K562 (cell line): ENCODE measurements around the gene RYR3. TPM values are rescaled to one million over a fixed set of nuclear protein-coding genes. Genes with fewer than 3 reads are reported as not detected.

Experiments
- ATAC-seq: fragments of 200-7000 bp; cut with Tn5 transposase; 3 replicates; pipeline ENCODE4 v1.9.1; 2020; ENCODE audit warnings: moderate library complexity
- BruUV-seq: library from RNA; stranded (reverse); fragments of 400-500 nt; replicated peaks from 2 replicates; lab custom pipeline; 2021; lab: Mats Ljungman, UMichigan
- CTCF ChIA-PET: fragments of 300-600 bp; formaldehyde crosslinking; extraction: SDS; loops from one replicate; lab custom pipeline; 2021; ENCODE audit warnings: low intra/inter-chr PET ratio; lab: Yijun Ruan, JAX
- POLR2A ChIA-PET: fragments of 300-600, 350-650 bp; sonication (Branson Sonifier 250); formaldehyde crosslinking; extraction: SDS; loops from one replicate; lab custom pipeline; 2021; ENCODE audit warnings: antibody characterized with exemption, inconsistent platforms; lab: Yijun Ruan, JAX
- DNase-seq, 4 experiments: peaks; one replicate each; pipeline versions ENCODE4 v3.0.0 to v3.0.0-alpha.2; 2011 to 2018; ENCODE audit warnings: low spot score in 3 of 4, mixed read lengths in 3 of 4; ENCODE audit errors: extremely low read depth in 1 of 4
- FAIRE-seq: peaks from 2 replicates; lab custom pipeline; 2011; peaks lifted over from hg19 to GRCh38; lab: Jason Lieb, UNC
- H2AFZ ChIP-seq: 2 replicates; pipeline ENCODE4 v1.6.0; 2011; ENCODE audit warnings: low read depth, low read length, control low read depth, inconsistent platforms
- H3K27ac ChIP-seq: fragments of 200-600 bp; 3 replicates; pipeline ENCODE4 v1.8.0; 2011; ENCODE audit warnings: low read depth, mild to moderate bottlenecking, control low read depth, inconsistent platforms, low read length, moderate library complexity, mixed read lengths; ENCODE audit errors: extremely low read depth
- H3K27me3 ChIP-seq, 2 experiments: fragments of 300-600 bp in 1 of 2; 2 replicates in 1 of 2; 3 replicates in 1 of 2; pipeline versions ENCODE4 v1.6.0 to v1.8.0; 2011; ENCODE audit warnings: inconsistent platforms in 2 of 2, low read length in 2 of 2, mild to moderate bottlenecking in 1 of 2, mixed read lengths in 1 of 2, moderate library complexity in 1 of 2; ENCODE audit not compliant: control insufficient read depth in 2 of 2, insufficient read depth in 2 of 2
- H3K36me3 ChIP-seq: fragments of 300-600 bp; 3 replicates; pipeline ENCODE4 v1.8.0; 2011; ENCODE audit warnings: mild to moderate bottlenecking, low read length, inconsistent platforms; ENCODE audit not compliant: control insufficient read depth, insufficient read depth
- H3K4me1 ChIP-seq, 2 experiments: fragments of 200-600 bp in 1 of 2; replicated peaks in 1 of 2; 2 replicates in 1 of 2; 3 replicates in 1 of 2; pipeline versions ENCODE4 v1.5.1 to v1.8.0; 2011; ENCODE audit warnings: inconsistent platforms in 2 of 2, low read length in 2 of 2, mild to moderate bottlenecking in 1 of 2, mixed read lengths in 1 of 2, moderate library complexity in 1 of 2; ENCODE audit not compliant: control insufficient read depth in 2 of 2, insufficient read depth in 2 of 2
- H3K4me2 ChIP-seq: 2 replicates; pipeline ENCODE4 v1.6.1; 2011; ENCODE audit warnings: low read length, control low read depth, inconsistent platforms, mixed read lengths; ENCODE audit not compliant: insufficient read depth
- H3K4me3 ChIP-seq: fragments of 200-600 bp; sonication (generic), shearing (Covaris generic); 2 replicates; pipeline ENCODE4 v1.5.1; 2016; ENCODE audit warnings: control low read depth, inconsistent platforms
- H3K79me2 ChIP-seq: fragments of 200-600 bp; 3 replicates; pipeline ENCODE4 v1.8.0; 2011; ENCODE audit warnings: low read length, inconsistent platforms; ENCODE audit not compliant: control insufficient read depth, insufficient read depth
- H3K9ac ChIP-seq, 2 experiments: 2 replicates each; pipeline versions ENCODE4 v1.6.0 to v1.6.1; 2011; ENCODE audit warnings: low read depth in 2 of 2, low read length in 2 of 2, control low read depth in 1 of 2, inconsistent platforms in 1 of 2, mild to moderate bottlenecking in 1 of 2, mixed read lengths in 1 of 2; ENCODE audit not compliant: insufficient read depth in 1 of 2
- H3K9me1 ChIP-seq: one replicate; pipeline ENCODE4 v1.6.0; 2011; ENCODE audit warnings: inconsistent platforms, mild to moderate bottlenecking, low read length, moderate library complexity; ENCODE audit not compliant: control insufficient read depth, insufficient read depth
- H3K9me3 ChIP-seq: replicated peaks from 2 replicates; pipeline ENCODE4 v1.5.1; 2011; ENCODE audit warnings: low read depth, low read length, inconsistent platforms; ENCODE audit not compliant: control insufficient read depth, insufficient read depth
- H4K20me1 ChIP-seq: replicated peaks from 2 replicates; pipeline ENCODE4 v1.6.1; 2011; ENCODE audit warnings: low read length, inconsistent platforms, mixed read lengths; ENCODE audit not compliant: control insufficient read depth, insufficient read depth
- DNMT1 ChIP-seq: fragments of 450-650 bp; IDR thresholded peaks from 2 replicates; pipeline ENCODE4 v1.6.1; 2016; ENCODE audit warnings: antibody characterized with exemption, mild to moderate bottlenecking
- E2F6 ChIP-seq, 2 experiments: IDR thresholded peaks; 2 replicates each; pipeline ENCODE4 v1.6.1; 2011; ENCODE audit warnings: borderline replicate concordance in 1 of 2, control low read depth in 1 of 2, low read depth in 1 of 2, low read length in 1 of 2, mild to moderate bottlenecking in 1 of 2, mixed read lengths in 1 of 2, moderate library complexity in 1 of 2; ENCODE audit not compliant: insufficient read depth in 1 of 2, insufficient read length in 1 of 2, poor library complexity in 1 of 2, severe bottlenecking in 1 of 2; ENCODE audit errors: extremely low read depth in 1 of 2
- EHMT2 ChIP-seq: fragments of 450-650 bp; IDR thresholded peaks from 2 replicates; pipeline ENCODE4 v1.6.1; 2018; ENCODE audit warnings: antibody characterized with exemption
- MECOM ChIP-seq: fragments of 250-450 bp; sonication (Bioruptor Pico); IDR thresholded peaks from 2 replicates; pipeline ENCODE4 v1.8.0; 2022; ENCODE audit warnings: inconsistent platforms
- MIER1 ChIP-seq: fragments of 450-650 bp; IDR thresholded peaks from 2 replicates; pipeline ENCODE4 v1.6.1; 2016; ENCODE audit warnings: antibody characterized with exemption, mild to moderate bottlenecking, low read depth
- MNT ChIP-seq, 2 experiments: fragments of 450-650 bp; conservative IDR thresholded peaks; 2 replicates each; pipeline ENCODE4 v1.6.1; 2017; ENCODE audit warnings: mild to moderate bottlenecking in 2 of 2, moderate library complexity in 2 of 2
- REST ChIP-seq, 2 experiments: fragments of 450-650 bp; formaldehyde crosslinking in 1 of 2; IDR thresholded peaks; 2 replicates each; pipeline versions ENCODE4 v1.4.0 to v1.6.1; 2014 to 2020; ENCODE audit warnings: mild to moderate bottlenecking in 2 of 2, borderline replicate concordance in 1 of 2, low read depth in 1 of 2
- ZNF184 ChIP-seq: sonication (generic); formaldehyde crosslinking; IDR thresholded peaks from 2 replicates; pipeline ENCODE4 v1.5.0; 2020; ENCODE audit warnings: missing genetic modification reagents
- WGBS: fragments of 100-300 bp; shearing (Covaris generic); methylation state at CpG from one replicate; pipeline ENCODE4 v1.1.6; 2016; ENCODE audit warnings: low coverage, mixed read lengths; ENCODE audit not compliant: insufficient coverage; ENCODE audit errors: missing lambda C conversion rate; 5-methylcytosine and 5-hydroxymethylcytosine counted together
- in situ Hi-C: fragments of 300-500 bp; cut with MboI; formaldehyde crosslinking; loops from 4 replicates; pipeline ENCODE4 v1.15.0; 2018; ENCODE audit warnings: inconsistent platforms, mixed read lengths
- intact Hi-C: fragments of 100-400 bp; cut with micrococcal nuclease; formaldehyde crosslinking; loops from 2 replicates; pipeline ENCODE4 v1.14.2; 2022
- polyA plus RNA-seq, 8 experiments: library from polyadenylated mRNA; depleted of rRNA in 4 of 8; stranded (reverse) in 5 of 8; unstranded in 3 of 8; fragments of >200 nt; fragmentation: Nextera tagmentation in 2 of 8; fragmentation: Illumina TruSeq in 1 of 8; extraction: Ambion mirVana in 2 of 8; extraction: Trizol in 1 of 8; gene quantifications; 2 replicates each; pipeline versions ENCODE4 v1.2.1 to v1.2.3, GENCODE V29; 2011 to 2014; ENCODE audit warnings: inconsistent platforms in 1 of 8, missing spikeins in 1 of 8
- total RNA-seq, 7 experiments: library from RNA; depleted of rRNA in 6 of 7; stranded (reverse); fragments of >200 nt in 6 of 7; fragmentation: Illumina TruSeq in 2 of 7; extraction: Trizol in 2 of 7; gene quantifications; 2 replicates each; pipeline versions ENCODE4 v1.2.1 to v1.2.3, GENCODE V29; 2011 to 2021; ENCODE audit warnings: low replicate concordance in 1 of 7

RYR3 gene
- total and polyA plus RNA-seq, 9 of the 15 experiments (the other 6 are each of a cell fraction or from before 2014, with no cell fraction given): 0.04 TPM; not detected in 8

- in situ Hi-C loops: no loop called here
- H3K36me3 ChIP-seq: no peaks in the 10 kb centered on the region
- H3K9me1 ChIP-seq: no peaks in the 10 kb centered on the region
- no peak overlapping the region for H3K4me3 ChIP-seq
- no peak overlapping the region for H3K9ac ChIP-seq
- no peaks in the 10 kb centered on the region for H4K20me1 ChIP-seq
- no peak overlapping the region for H3K27ac ChIP-seq
- no peak for TF ChIP-seq DNMT1
- no peak for TF ChIP-seq E2F6 (IDR thresholded peaks at IDR 0.05; ENCODE audit: borderline replicate concordance in 1 of 2, extremely low read depth in 1 of 2, insufficient read depth in 1 of 2, insufficient read length in 1 of 2, low read depth in 1 of 2, low read length in 1 of 2, poor library complexity in 1 of 2, severe bottlenecking in 1 of 2)
- peak; percentile 83 for TF ChIP-seq EHMT2
- TF ChIP-seq MNT (conservative IDR thresholded peaks at IDR 0.05): no peak
- TF ChIP-seq ZNF184 (CRISPR knock-in tag): no peak
- TF ChIP-seq REST (IDR thresholded peaks at IDR 0.05; ENCODE audit: borderline replicate concordance): peak; percentile 90
- TF ChIP-seq REST (CRISPR knock-in tag; IDR thresholded peaks at IDR 0.05; ENCODE audit: low read depth): peak; percentile 76; the same call in 1 of the 2 replicates
- TF ChIP-seq MECOM (CRISPR knock-in tag): no peak
- peak; percentile 74 for TF ChIP-seq MIER1
- H3K79me2 ChIP-seq: no peaks in the 10 kb centered on the region
- ATAC-seq: peak; percentile 51; the same call in 1 of the 3 replicates
- 3% methylated on average over 5 of the region's 5 CpGs for WGBS
- intact Hi-C loops: no loop called here
- H3K9me3 ChIP-seq: no peaks in the 10 kb centered on the region
- no peak overlapping the region for H3K4me2 ChIP-seq
- no peaks in the 10 kb centered on the region; a peak in 2 of 5 replicates for H3K27me3 ChIP-seq
- peak; percentile 64 for FAIRE-seq
- H3K4me1 ChIP-seq: no peaks in the 10 kb centered on the region
- H2AFZ ChIP-seq: no peak overlapping the region
- peak in 2 of 4 experiments; percentile 8 to 12 for DNase-seq
- no TSS peak for BruUV-seq
- ChIA-PET CTCF (no interaction called here), POLR2A (interaction anchor here (0.7 kb wide), 1 partner anchor 8 kb away, joined by 3 read pairs; no protein-coding TSS in a partner anchor)
Observed at GRCh38 chr15:33547876-33548275, 237.1 kb downstream of the RYR3 start.
